Stimulated activated naive CD8-positive, alpha-beta T cell treated with anti-CD3 and anti-CD28 coated beads, Interleukin-15, amount 100 ng/mL, for 72 hours (primary cell): ENCODE data around the gene SRD5A2.
A peak's percentile ranks its signal among the peaks of the same experiment; 100 is the strongest.

Experiments
- ATAC-seq: fragments of 150-1000 bp; cut with Tn5 transposase; 2 replicates; pipeline ENCODE4 v1.10.0; 2021; ENCODE audit warnings: mild to moderate bottlenecking, moderate library complexity
- DNase-seq, 2 donors: peaks; one replicate each; pipeline ENCODE4 v3.0.0; 2021 to 2022
- H3K27ac Mint-ChIP-seq, 2 donors: one replicate each; pipeline ENCODE4 v1.8.0; 2022; ENCODE audit warnings: mild to moderate bottlenecking in 2 of 2, mixed read lengths in 2 of 2, moderate library complexity in 2 of 2
- H3K27me3 Mint-ChIP-seq: one replicate; pipeline ENCODE4 v1.8.0; 2022; ENCODE audit warnings: mixed read lengths
- H3K4me1 Mint-ChIP-seq: one replicate; pipeline ENCODE4 v1.8.0; 2022; ENCODE audit warnings: mild to moderate bottlenecking, mixed read lengths
- H3K4me3 Mint-ChIP-seq, 2 donors: one replicate each; pipeline ENCODE4 v1.8.0; 2022; ENCODE audit warnings: mild to moderate bottlenecking in 2 of 2, mixed read lengths in 2 of 2, moderate library complexity in 1 of 2
- H3K9me3 Mint-ChIP-seq, 2 donors: one replicate each; pipeline ENCODE4 v1.8.0; 2022; ENCODE audit warnings: mixed read lengths in 2 of 2

Gene SRD5A2

GRCh38 chr2:31555967-31556706 is 24.6 kb downstream of the SRD5A2 start:
- Mint-ChIP-seq H3K27ac (no peak overlapping the region), H3K27me3 (no peaks in the 10 kb centered on the region), H3K4me1 (no peaks in the 10 kb centered on the region), H3K4me3 (no peak overlapping the region), H3K9me3 (peaks cover 12 to 29% of the 10 kb centered on the region in 2 donors)
- ATAC-seq (no peak), DNase-seq (no peak)

- Mint-ChIP-seq H3K27ac (no peak overlapping the region), H3K27me3 (no peaks in the 10 kb centered on the region), H3K4me1 (no peaks in the 10 kb centered on the region), H3K4me3 (no peak overlapping the region), H3K9me3 (peaks cover 12 to 37% of the 10 kb centered on the region in 2 donors)
- no peak for ATAC-seq
- DNase-seq: no peak
Measured at GRCh38 chr2:31553362-31553761, 27.4 kb downstream of the SRD5A2 start.

GRCh38 chr2:31547485-31547884 is 33.3 kb downstream of the SRD5A2 start:
- H3K9me3 Mint-ChIP-seq: peaks cover 20 to 26% of the 10 kb centered on the region in 2 donors
- no peaks in the 10 kb centered on the region for H3K4me1 Mint-ChIP-seq
- H3K27ac Mint-ChIP-seq: no peak overlapping the region
- DNase-seq (no peak), ATAC-seq (no peak)
- no peak overlapping the region for H3K4me3 Mint-ChIP-seq
- H3K27me3 Mint-ChIP-seq: no peaks in the 10 kb centered on the region

- Mint-ChIP-seq H3K27ac (no peak overlapping the region), H3K4me1 (no peaks in the 10 kb centered on the region), H3K9me3 (peaks cover 16% of the 10 kb centered on the region in 2 donors), H3K27me3 (no peaks in the 10 kb centered on the region), H3K4me3 (no peak overlapping the region)
- DNase-seq (no peak), ATAC-seq (no peak)
Measured at GRCh38 chr2:31541853-31542252, 38.9 kb downstream of the SRD5A2 start.

GRCh38 chr2:31539505-31539904 is 41.2 kb downstream of the SRD5A2 start:
- Mint-ChIP-seq H3K27me3 (peaks cover 8% of the 10 kb centered on the region), H3K27ac (no peak overlapping the region)
- no peak for ATAC-seq

GRCh38 chr2:31535768-31536167 is 45.0 kb downstream of the SRD5A2 start:
- ATAC-seq: no peak
- H3K27ac Mint-ChIP-seq: peak overlapping the region; percentile 13 to 16
- no peaks in the 10 kb centered on the region for H3K9me3 Mint-ChIP-seq
- no peaks in the 10 kb centered on the region for H3K4me1 Mint-ChIP-seq
- H3K4me3 Mint-ChIP-seq: no peak overlapping the region
- H3K27me3 Mint-ChIP-seq: peaks cover 8% of the 10 kb centered on the region
- no peak for DNase-seq

More at GRCh38 chr2:31539505-31539904, 41.2 kb downstream of the SRD5A2 start:
- no peak overlapping the region for H3K4me3 Mint-ChIP-seq
- no peaks in the 10 kb centered on the region for H3K4me1 Mint-ChIP-seq
- H3K9me3 Mint-ChIP-seq: peaks cover 16% of the 10 kb centered on the region in 2 donors
- no peak for DNase-seq

GRCh38 chr2:31534636-31535035 is 46.1 kb downstream of the SRD5A2 start:
- Mint-ChIP-seq H3K9me3 (no peaks in the 10 kb centered on the region), H3K4me1 (no peaks in the 10 kb centered on the region), H3K27ac (no peak overlapping the region), H3K4me3 (no peak overlapping the region), H3K27me3 (peaks cover 8% of the 10 kb centered on the region)
- no peak for ATAC-seq
- no peak for DNase-seq

GRCh38 chr2:31533036-31533435 is 47.7 kb downstream of the SRD5A2 start:
- Mint-ChIP-seq H3K9me3 (no peaks in the 10 kb centered on the region), H3K4me1 (no peaks in the 10 kb centered on the region), H3K27ac (no peak overlapping the region), H3K27me3 (peaks cover 8% of the 10 kb centered on the region), H3K4me3 (no peak overlapping the region)
- ATAC-seq (no peak), DNase-seq (no peak)

- no peak overlapping the region for H3K4me3 Mint-ChIP-seq
- no peak for DNase-seq
Measured at GRCh38 chr2:31531101-31531500, 49.6 kb downstream of the SRD5A2 start.

GRCh38 chr2:31529256-31529655 is 51.5 kb downstream of the SRD5A2 start:
- Mint-ChIP-seq H3K4me1 (no peaks in the 10 kb centered on the region), H3K4me3 (no peak overlapping the region), H3K27ac (no peak overlapping the region), H3K9me3 (no peaks in the 10 kb centered on the region), H3K27me3 (peaks cover 10% of the 10 kb centered on the region)
- ATAC-seq (no peak), DNase-seq (no peak)

More at GRCh38 chr2:31531101-31531500, 49.6 kb downstream of the SRD5A2 start:
- Mint-ChIP-seq H3K27ac (no peak overlapping the region), H3K9me3 (no peaks in the 10 kb centered on the region), H3K4me1 (no peaks in the 10 kb centered on the region), H3K27me3 (peaks cover 3% of the 10 kb centered on the region)
- no peak for ATAC-seq

GRCh38 chr2:31528823-31529222 is 51.9 kb downstream of the SRD5A2 start:
- DNase-seq: no peak
- H3K4me3 Mint-ChIP-seq: no peak overlapping the region
- H3K27me3 Mint-ChIP-seq: peaks cover 10% of the 10 kb centered on the region
- no peaks in the 10 kb centered on the region for H3K9me3 Mint-ChIP-seq
- H3K27ac Mint-ChIP-seq: no peak overlapping the region
- ATAC-seq: no peak
- no peaks in the 10 kb centered on the region for H3K4me1 Mint-ChIP-seq

- Mint-ChIP-seq H3K27me3 (peaks cover 19% of the 10 kb centered on the region), H3K4me3 (no peak overlapping the region), H3K27ac (no peak overlapping the region), H3K9me3 (no peaks in the 10 kb centered on the region), H3K4me1 (no peaks in the 10 kb centered on the region)
- DNase-seq (no peak), ATAC-seq (no peak)
Measured at GRCh38 chr2:31526946-31527732, 53.6 kb downstream of the SRD5A2 start.

- Mint-ChIP-seq H3K4me1 (no peaks in the 10 kb centered on the region), H3K9me3 (no peaks in the 10 kb centered on the region), H3K4me3 (no peak overlapping the region), H3K27me3 (peaks cover 23% of the 10 kb centered on the region), H3K27ac (no peak overlapping the region)
- ATAC-seq (no peak), DNase-seq (no peak)
Measured at GRCh38 chr2:31525876-31526275, 54.9 kb downstream of the SRD5A2 start.

GRCh38 chr2:31524592-31524991 is 56.1 kb downstream of the SRD5A2 start:
- H3K27ac Mint-ChIP-seq: no peak overlapping the region
- no peaks in the 10 kb centered on the region for H3K4me1 Mint-ChIP-seq
- DNase-seq: no peak
- no peak for ATAC-seq
- no peaks in the 10 kb centered on the region for H3K9me3 Mint-ChIP-seq
- no peak overlapping the region for H3K4me3 Mint-ChIP-seq
- H3K27me3 Mint-ChIP-seq: peaks cover 23% of the 10 kb centered on the region

- Mint-ChIP-seq H3K9me3 (no peaks in the 10 kb centered on the region), H3K27ac (no peak overlapping the region), H3K27me3 (peaks cover 23% of the 10 kb centered on the region), H3K4me1 (no peaks in the 10 kb centered on the region), H3K4me3 (no peak overlapping the region)
- ATAC-seq: peak; percentile 72
- DNase-seq: peak; percentile 30 to 47
Measured at GRCh38 chr2:31523871-31524492, 56.8 kb downstream of the SRD5A2 start.

GRCh38 chr2:31522786-31523185 is 58.0 kb downstream of the SRD5A2 start:
- Mint-ChIP-seq H3K4me1 (no peaks in the 10 kb centered on the region), H3K4me3 (no peak overlapping the region), H3K9me3 (no peaks in the 10 kb centered on the region), H3K27ac (no peak overlapping the region), H3K27me3 (peaks cover 30% of the 10 kb centered on the region)
- ATAC-seq: no peak
- DNase-seq: no peak
